ENCODE data around the gene KCNJ12. TPM values are rescaled to one million over a fixed set of nuclear protein-coding genes. Genes with fewer than 3 reads are reported as not detected.
A peak's percentile ranks its signal among the peaks of the same experiment; 100 is the strongest.
"Not testable (repeated sequence)": the region's sequence is repeated elsewhere in the genome, so short reads cannot be mapped to it uniquely, and the experiment has no call there.

The KCNJ12 gene
- polyA plus RNA-seq, 1 donor = 13.8 TPM

DNA sequence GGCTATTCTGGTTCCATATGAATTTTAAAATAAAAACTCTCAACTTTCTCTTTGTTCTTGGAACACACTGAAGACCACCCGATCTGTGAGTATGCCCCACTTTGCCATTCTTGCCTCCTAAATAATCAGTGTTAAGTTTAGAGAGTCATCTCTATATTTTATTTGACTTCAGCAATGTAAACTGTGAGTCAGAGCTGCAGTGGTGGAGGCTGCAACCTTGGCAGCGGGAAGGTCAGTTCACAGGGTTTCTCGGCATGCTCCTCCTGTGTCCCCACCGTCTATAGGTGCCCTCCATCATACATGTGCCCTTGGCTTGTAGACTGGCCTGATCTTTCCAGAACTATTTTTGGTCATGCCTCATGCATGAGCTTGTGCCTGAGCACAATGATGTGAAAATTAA, 71.4 kb downstream of the KCNJ12 start:
- not testable (repeated sequence) for DNase-seq (ENCODE audit: low read depth)

DNA sequence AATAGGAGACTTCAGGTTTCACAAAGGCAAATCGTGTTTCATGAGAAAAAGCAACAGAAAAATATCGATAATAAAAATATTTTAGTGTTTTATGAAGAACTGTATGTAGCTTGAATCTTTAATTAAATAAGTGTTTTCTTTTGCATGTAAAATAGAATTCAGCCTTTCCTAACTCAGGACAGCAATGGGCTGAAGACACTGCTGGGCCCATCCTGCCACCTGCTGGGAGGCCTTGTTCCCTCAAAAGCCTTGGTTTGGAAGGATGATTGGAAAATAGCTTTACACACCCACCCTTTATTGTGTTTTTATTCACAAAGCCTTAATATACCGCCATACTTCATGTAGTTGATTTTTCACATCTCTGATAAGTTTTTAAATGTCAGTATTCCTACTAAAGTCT, 73.7 kb downstream of the KCNJ12 start:
- DNase-seq (ENCODE audit: low read depth) = not testable (repeated sequence)

DNA sequence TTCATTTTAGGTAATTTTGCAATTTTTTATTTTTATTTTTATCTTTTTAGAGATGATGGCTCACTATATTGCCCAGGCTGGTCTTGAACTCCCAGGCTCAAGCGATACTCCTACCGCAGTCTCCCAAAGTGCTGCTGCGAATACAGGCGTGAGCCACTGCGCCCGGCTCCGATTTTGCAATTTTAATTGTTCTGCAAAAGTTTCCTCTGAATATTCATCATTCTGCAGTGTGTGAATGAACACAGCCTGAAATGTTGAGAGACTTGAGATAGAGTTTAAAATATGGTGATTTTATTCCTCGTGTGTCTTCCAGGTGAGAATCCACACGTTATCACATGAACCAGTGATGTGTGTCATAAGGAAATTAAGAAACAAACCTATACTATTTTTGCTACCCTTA, 75.8 kb downstream of the KCNJ12 start:
- DNase-seq (ENCODE audit: low read depth) = no peak

DNA sequence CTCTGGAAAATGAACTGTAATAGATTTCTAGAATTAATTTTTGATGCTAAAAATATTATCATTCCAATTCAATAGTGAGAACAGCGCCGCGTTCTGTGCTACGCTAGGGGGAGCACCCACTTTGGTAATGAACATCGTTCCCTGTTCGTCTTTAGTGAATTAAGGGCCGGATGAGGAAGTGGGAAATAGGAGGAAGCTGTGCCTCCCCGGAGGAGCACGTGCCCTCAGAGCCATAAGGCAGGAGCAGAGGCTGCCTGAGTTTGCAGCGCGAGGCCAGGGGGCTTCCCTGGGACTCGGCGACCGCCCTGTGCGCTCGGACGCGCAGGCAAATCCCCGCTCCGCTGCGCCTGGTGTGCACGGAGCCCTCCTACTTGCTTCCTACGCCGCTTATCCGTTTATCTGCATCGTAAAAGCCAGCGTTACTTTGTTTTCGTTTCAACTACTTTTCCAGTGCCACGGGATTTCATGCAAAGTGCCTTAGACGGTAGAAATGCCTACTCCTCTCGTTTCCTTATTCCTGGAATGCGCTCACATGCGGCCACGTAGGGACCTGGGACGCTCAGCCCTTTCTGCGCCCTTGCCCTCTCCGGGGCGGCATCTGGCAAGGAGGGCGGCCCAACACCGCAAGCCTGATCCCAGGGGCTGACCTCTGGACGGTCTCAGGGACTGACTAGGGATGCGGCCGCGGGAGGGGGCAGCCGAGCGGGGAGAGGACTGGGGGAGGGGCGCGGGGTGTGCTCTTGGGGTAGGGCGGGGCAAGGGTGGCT, 76.4 kb downstream of the KCNJ12 start:
- DNase-seq (ENCODE audit: low read depth) = peak; percentile 61

DNA sequence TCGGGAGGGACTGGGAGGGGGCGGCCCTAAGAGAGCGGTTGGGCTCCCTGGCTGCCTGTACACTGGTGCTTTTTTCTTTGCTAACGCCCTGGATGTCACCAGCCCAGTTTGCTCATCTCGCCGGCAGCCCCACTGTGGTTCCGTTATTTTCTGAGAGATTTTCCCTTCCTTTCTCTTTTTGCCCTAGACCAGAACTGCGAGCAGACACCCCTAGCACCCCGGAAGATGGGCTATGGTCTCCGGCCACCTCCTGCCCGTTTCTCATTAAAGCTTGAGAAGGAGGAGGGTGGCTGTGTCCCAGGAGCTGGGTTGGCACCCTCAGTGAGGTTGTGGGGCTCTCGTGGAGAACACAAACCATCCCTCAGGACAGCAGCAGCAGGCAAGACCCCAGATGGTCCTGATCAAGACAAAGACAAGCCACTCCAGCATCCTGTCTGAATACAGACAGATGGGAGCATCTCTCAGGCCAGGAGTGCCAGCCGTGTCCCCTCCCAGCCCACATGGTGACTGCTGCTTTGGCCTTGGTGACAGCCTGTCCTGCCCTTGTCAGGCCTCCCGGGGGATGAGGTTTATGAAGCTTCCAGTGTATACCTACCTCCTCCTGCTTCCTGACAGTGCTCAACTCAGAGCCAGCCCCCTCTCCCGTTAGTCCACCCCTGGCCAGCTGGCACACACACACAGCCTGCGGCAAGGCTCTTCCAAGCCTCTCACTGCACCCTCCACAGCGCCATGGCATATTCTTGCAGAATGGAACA, 77.2 kb downstream of the KCNJ12 start:
- DNase-seq (ENCODE audit: low read depth) = no peak

DNA sequence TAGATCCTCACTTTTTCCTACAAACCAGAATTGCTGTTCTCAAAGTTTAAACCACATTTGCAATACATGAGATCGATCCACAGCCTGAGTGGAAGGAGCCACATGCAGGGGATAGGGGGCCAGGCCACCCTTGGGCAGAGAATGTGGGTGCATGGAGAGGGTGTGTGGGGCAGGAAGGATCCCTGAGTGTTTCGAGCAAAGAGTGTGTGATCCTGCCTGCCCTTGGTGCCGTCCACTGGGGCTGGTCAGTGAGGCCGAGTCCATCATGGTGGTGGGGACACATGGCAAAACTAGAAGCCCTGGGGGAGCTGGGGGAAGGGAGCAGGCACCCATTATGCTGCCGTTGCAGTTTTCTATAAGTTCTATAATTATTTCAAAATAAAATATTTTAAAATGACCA, 77.8 kb downstream of the KCNJ12 start:
- DNase-seq (ENCODE audit: low read depth) = not testable (repeated sequence)

DNA sequence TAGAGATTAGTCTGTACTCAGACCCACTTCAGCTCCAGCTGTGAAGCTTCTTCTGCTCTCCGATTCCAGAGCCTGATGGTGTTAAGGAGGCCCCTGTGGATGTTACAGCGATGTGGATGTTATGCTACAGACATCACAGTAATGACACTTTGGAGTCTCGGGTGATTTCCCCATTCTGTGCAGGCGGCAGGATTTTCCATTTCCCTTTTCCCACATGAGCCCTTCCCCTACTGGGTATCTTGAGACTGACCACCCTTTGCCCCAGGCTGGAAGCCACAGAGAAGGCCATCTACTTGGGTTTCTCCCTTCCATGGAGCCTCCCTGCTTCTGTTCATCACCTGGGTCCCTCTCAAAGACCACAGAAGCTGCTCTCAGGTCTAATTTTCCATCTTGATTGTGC, 78.3 kb downstream of the KCNJ12 start:
- DNase-seq (ENCODE audit: low read depth) = no peak

DNA sequence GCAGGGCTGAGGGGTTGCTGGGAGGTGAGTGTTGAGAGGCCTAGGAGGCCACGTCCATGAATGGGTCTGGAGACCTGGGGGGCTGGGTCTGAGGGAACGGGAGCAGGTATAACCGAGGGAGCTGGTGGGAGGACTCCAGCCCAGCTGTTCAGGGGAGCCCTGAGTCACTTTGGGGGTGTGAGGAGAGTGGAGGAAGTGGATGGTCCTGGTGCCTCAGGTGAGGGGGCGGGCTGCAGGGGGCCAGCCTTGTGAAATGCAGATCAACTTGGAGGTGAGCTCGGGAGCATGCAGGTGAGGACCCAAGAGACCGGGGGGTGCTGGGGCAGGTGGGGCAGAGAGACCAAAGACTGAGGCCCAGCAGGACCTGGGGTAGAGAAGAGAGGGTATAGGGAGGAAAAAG, 79.6 kb downstream of the KCNJ12 start:
- no peak for DNase-seq (ENCODE audit: low read depth)

DNA sequence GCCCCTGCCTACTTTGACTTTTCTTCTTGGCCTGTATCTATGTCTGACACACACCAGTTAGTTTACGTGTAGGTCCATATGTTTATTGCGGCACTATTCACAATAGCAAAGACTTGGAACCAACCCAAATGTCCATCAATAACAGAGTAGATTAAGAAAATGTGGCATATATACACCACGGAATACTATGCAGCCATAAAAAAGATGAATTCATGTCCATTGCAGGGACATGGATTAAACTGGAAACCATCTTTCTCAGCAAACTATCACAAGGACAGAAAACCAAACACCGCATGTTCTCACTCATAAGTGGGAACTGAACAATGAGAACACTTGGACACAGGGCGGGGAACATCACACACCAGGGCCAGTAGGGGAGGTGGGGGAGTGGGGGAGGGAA, 80.3 kb downstream of the KCNJ12 start:
- DNase-seq (ENCODE audit: low read depth) = not testable (repeated sequence)

DNA sequence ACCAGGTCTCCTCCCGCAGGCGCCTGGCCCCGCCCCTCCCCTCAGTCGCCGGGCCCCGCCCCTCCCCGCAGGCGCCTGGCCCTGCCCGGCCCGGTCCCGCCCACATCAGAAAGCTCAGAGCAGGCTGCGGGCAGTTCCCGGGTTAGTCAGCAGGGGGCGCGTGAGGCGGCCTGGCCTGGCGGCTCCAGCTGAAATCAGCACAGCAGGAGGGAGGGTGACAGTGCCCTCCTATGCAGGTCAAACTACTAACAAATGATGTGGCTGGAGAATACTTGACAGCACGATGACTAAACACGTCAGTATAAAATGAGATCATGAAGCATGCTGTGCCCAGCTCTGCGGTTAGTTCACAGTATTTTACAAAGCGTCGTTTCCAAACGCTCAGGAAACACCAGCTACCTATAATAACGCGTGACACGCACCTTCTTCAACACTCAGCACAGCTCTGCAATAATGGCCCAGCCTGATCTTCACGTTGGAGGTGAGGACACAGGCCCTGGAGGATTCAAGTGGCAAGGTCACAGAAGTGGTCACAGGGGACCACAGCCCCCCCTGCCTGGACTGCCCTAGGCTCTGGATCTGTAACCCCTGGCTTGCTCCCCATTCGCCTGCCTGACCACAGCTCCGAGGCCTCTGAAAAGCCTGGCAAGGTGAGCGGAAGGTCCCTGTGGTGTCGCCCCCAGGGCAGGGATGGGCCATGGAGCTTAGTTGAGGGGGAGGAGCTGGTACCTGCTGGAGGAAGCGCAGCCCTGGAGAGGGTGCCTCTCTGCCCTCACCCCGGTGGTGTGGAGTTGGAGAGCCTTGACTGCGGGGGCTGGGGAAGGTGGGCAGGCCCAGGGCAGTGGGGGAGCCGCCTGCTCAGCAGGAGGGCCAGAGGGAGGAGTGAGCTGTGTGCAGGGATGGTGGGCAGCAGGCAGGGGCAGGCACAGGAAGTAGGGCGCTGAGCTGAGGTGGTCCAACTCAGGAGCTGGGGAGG, 81.2 kb downstream of the KCNJ12 start:
- no peak for DNase-seq (ENCODE audit: low read depth)

DNA sequence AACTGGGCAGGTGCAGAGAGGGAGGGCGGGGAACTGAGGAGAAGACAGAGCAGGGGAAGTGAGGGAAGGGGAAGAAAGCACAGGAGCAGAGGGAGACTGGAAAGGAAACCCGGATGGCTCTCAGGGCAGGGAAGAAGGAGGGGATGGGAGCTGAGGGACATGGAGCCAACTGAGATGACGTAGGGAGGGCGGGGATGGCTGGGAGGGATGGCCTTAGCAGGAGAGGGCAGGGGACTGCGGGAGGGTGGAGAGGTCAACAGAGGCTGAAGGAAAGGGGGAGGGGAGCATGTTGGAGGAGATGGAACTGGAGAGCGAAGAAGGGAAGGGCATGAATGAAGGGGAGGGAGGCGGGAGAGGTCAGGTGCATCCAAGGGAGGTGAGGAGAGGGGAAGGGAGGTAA, 81.9 kb downstream of the KCNJ12 start:
- no peak for DNase-seq (ENCODE audit: low read depth)

DNA sequence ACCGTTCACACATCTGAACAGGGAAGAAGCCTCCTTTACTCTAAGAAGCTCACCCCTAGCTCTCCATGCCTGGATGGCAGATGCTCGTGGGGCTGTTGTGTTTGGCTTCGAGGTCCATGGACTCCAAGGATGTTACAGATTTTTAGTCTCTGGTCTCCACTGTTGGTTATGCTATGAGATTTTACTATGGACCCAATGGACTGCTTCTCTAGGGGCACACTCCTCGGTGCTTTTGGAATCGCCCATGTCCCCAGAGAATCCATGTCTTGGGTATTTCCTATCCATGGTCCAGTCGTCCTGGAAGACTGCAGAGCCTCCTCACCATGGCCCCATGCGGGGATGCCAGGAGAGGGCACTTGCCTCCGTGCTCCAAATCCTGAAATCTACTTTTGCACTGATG, 83.4 kb downstream of the KCNJ12 start:
- DNase-seq (ENCODE audit: low read depth) = no peak

DNA sequence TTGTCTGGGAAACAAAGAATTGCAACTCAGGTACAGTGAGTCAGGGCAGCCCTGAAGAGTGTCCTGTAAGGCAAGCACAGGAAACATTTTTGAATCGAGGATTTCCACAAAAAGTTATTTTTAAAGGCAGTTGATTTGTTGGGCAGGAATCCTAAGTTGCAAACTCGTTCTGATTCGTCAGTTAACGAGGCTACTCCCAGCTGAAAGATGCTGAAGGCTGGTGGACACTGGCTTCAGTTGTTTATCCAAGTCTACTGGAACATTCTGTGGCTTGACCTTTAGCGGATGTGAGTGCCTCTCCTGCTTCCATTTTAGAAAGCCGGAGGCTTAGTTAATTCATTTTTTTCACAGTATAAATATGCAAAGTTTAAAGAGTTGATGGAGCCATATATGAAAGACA, 84.2 kb downstream of the KCNJ12 start:
- no peak for DNase-seq (ENCODE audit: low read depth)

DNA sequence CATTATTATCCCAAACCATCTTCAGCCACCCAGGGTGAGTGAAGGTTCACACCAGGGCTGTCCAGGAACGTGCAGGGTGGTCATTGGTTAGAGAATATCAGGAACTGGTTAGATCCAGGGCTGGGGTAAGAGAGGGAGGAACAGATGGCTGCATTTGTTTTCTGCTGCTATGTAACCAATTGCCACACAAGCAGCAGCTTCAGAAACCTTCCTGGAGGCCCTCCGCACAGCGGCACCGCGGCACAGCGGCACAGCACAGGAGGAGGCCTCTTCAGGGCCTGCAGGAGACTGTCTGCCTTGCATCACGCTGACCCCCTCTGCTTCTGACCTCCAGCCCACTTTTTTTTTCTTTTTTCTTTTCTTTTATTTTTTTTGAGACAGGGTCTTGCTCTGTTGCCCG, 86.1 kb downstream of the KCNJ12 start:
- DNase-seq (ENCODE audit: low read depth) = no peak

DNA sequence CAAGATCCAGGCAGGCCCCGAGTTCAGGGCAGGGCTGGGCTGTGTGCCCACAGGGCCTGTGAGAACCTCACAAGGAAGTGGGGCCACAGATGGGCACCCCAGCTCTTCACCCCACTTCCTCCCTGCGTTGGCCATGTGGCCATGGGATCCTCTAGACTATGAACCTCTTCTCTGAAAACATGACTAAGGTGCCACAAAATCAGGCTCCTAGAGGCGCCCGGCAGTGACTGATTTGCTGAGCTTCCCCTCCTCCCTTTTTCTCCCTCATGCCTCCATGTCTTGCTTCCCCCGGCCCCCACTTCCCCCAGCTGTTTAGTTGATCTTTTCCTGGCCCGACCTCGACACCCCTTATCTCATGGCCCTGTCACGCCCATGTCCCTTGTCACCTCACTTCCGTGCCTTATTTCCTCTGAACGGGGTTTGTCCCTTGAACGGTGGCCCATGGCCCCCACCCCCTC, 87.1 kb downstream of the KCNJ12 start:
- DNase-seq (ENCODE audit: low read depth) = no peak

DNA sequence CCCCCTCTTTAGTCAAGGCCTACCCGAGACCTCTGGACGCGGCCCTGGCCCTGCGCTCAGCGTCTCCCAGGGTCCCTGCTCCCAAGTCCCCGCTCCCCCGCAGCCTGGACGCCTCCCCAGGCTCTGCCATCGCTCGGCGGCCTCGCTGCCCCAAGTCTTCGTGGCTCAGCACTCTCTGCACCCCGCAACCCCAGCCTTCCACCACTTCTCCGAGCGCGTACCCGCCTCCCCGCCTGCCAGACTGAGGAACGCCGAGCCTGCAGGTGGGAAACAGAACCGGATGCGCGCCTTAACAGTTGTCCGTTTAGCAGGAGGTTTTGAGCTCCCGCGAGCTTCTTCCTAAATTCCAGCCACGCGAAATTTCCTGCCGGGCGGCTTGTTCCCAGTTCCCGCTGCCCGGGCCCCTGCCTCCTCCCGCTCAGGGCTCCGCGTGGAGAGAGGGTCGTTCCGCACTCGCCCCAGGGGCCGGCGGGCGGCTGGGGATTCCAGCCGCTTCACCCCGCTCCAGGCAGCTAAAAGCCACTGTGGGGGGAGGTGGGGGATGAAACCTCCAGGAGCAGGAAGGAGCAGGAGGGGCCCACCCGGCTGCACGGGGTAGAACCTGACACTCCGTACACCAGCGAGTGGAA, 87.7 kb downstream of the KCNJ12 start:
- DNase-seq (ENCODE audit: low read depth) = no peak

DNA sequence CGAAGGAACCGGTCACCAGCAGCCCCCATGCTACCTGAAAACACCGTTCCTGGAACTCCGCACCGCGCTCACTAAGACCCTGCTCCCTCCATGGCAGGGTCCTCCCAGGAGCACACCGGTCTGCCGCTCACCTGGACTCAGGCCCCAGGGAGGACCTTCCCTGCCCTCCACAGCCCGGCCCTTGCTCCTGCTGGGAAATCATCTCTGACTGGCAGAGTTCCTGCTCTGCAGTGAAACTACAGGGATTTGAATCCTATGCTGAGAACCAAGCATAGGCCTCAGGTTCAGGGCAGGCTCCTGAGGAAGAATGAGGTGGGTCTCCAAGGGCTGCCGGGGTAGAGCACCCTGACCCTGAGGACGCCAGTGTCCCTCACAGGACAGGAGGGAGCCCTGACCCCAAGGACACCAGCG, 88.5 kb downstream of the KCNJ12 start:
- no peak for DNase-seq (ENCODE audit: low read depth)

DNA sequence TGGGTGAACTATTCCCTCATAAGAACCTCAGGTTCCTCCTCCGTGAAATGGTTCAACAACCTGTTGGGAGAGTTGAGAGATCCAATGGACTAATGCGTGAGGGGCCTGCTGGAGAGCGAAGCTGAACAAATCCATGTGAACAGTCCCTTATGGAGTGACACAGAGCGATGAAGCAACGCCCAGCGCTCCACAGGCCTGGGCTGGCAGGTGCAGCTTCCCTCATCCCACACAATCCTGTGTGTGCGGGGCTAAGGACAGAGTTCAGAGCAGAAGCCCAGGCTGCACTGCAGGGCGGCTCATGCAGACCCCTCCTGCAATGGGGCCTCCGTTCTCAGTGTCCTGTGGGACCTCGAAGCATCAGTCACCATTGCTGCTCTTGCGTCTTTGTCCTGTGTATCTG, 90.4 kb downstream of the KCNJ12 start:
- no peak for DNase-seq (ENCODE audit: low read depth)

DNA sequence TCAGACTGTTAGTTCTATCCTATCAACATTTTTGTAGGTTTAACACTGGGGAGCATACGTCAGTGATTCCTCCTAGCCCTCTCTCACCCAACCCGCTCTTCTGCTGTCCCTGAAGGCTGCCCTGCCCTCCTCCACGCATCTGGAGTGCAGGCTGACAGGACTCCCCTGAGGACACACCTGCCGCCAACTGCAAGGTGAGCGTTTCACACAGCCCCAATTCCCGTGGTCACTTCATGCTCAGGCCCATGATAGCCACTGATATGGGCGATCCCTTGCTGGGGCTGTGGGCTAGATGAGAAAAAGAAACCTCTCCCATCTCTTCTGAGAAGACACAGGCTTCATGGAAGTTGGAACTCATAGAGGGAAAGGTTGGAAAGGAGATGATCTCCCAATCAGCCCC, 91.0 kb downstream of the KCNJ12 start:
- no peak for DNase-seq (ENCODE audit: low read depth)

DNA sequence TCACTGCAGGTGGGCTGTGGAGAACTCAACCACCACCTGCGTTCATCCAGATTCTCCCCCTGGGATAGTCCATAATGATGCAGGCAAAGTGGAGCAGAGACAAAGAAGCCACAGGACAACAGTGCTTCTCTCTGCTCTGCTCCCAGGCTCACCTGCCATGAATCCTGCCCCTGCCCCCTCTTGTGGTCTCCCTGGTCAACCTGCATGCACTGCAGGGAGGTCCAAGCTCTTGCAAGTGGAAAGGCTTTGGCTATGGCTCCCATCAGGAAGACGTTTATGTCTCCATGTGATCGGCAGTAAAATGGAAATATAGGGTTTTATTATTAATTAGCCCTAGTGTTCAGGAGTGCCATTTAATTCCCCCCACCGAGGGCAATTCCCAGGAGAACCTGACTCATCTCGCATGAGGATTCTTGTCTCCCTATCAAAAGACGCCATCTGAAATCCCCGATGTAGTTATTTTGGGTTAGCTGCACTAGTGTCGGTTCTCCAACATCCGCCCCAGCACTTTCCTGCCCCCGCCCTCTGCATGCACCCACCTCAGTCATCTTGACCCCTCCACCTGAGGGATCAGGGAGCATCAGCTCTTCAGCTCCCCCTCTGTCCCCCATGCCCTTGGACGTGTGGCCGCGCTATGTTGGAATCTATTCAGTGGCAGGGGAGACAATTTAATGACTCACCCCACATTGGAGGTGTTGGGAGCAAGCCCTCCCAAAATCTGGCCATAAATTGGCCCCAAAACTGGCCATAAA, 91.8 kb downstream of the KCNJ12 start:
- DNase-seq (ENCODE audit: low read depth) = no peak
